GM18907 (cell line): Measurements from ENCODE around the gene CCDC149.

Experiments used
- ATAC-seq: cut with Tn5 transposase; IDR thresholded peaks from one replicate; pipeline ENCODE4 v1.9.1; 2021; ENCODE audit warnings: mild to moderate bottlenecking, moderate library complexity; ENCODE audit not compliant: unreplicated experiment

Gene CCDC149

DNA sequence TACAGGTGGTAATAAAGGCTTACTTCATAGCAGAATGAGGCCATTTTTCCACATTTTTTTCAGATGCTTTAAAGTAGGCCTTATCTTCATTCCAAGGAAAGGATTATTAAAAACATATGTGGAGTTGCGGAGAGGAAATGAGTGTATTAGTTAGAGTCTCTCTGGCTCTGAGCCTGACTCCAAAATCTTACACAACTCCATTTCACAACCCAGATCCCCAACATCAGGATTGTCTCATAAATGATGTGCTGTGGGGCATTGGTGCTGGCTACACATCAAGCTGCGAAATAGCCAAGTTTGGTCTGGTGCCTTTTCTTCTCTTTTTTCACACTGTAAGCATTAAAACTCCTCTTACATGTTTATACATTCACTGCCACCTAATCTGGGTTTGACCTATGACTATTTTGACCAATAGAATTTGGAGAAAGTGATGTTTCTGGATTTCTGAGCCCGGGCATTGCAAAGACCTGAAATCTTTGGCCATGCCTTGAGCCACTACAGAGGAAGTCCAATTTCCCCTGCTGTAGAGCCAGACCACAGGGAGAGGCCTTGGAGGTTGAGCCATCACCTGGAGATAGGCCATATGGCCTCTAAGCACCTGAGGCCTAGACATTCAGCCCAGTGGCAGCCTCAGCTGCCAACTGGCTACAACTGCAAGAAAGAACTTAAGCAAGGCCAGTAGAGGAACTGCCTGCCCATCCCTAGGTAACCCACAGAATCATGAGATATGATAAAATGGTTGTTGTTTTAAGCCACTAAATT lies 134.2 kb downstream of the CCDC149 start:
- ATAC-seq = no peak

DNA sequence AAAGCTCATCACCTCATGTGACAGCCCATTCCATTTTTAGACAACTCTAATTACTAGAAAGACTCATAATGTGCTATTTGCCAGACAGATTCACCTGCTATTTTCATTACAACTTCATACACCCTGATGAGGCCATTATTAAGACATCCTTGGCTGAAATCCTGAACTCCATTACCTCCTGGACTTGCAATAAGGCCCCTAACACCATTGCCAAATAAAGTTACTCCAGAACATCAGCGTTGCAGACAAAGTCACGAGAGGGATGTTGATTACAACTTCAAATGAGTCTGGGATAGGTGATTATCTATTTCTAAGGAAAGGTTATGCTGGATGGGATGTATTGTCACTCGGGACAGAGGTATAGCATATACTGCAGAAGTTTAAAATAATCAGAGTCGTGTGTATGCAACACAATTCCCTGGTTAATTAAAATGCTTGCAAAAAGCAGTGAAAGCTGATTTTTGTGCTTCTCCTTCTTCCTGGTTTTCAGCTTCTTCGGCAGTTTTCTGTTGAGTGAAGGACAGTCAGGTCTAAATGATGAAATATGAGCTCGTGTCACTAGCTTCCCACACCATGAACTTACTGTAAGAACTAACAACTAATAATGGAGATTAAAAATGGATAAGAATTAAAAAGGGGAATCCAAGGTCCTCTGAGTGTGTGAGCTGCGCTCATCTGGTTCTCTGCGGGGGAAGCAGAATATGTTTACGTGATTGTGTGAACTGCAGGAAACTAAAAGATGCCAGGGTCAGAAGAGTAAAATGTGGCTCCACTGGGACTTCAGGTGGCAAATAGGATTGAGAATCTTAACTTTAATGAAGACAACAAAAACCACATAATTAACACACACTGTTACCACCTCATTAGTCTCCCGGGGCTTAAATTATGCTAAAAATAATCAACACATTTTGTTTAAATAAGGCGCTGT lies 135.0 kb downstream of the CCDC149 start:
- ATAC-seq = no peak

DNA sequence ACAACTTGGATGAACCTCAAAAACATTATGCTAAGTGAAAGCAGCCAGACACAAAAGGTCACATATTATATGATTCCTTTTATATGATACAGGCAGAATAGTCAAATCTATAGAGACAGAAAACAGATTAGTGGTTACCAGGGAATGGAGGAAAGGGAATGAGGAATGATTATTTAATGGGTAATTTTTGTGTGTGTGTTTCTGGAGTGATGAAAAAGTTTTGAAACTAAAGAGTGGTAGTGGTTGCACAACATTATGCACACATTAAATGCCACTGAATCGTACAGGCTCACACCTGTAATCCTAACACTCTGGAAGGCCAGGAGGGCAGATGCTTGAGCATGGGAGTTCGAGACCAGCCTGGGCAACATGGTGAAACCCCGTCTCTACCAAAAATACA lies 137.1 kb downstream of the CCDC149 start:
- no peak for ATAC-seq

DNA sequence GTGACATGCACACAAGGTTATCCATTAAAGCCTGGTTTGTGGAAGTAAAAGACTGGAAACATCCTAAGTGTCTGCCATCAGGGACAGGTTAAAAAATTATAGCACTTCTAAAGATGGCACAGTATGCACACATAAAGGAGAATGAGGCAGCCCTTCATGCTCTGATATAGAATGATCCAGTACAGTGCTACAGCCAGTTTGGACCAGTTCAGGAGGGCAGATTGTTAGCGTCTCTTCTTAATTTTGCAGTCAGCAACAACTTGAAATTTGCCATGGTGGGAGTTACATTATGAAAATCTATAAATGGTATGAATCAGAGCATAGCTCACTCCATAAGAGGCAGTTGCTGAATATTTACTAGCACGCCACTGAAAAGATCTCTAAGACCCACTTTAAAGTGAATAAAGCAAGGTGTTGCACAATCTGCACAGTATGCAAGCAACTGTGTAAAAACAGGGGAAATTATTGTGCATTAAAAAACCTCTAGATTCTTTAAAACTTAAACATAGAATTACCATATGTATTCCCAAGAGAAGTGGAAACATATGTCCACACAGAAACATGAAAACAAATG lies 137.7 kb downstream of the CCDC149 start:
- ATAC-seq = no peak

DNA sequence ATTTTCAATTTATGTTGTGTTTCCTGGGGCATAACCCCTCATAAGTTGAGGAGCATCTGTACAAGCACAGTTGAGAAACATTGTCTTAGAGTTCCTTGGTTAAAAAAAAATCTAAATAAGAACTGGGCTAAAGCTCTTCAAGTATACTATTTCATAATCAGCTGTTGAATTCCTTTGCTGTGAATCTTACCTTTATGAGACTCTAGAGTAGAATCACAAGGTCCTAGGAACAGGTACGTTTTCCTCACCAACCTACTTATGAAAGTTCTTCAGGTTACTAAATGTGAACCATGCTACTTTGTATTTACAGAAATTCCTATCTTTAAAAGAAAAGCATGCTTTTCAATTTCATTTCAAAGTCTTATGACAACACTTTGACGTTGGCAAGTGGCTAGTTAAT lies 138.4 kb downstream of the CCDC149 start:
- ATAC-seq = no peak

DNA sequence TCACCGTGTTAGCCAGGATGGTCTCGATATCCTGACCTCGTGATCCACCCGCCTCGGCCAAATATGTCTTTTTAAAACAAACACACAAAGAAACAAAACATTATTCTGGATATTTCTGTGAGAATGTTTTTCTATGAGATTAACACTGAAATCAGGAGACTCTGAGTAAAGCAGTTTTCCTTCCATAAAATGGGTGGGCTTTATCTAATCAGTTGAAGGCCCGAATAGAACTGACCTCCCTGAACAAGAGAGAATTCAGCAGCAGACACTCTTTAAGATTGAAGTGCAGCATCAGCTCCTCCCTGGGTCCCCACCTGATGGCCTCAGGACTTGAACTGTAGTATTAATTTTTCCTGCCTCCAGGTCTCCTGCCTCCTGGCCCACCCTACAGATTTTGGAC lies 139.9 kb downstream of the CCDC149 start:
- no peak for ATAC-seq

DNA sequence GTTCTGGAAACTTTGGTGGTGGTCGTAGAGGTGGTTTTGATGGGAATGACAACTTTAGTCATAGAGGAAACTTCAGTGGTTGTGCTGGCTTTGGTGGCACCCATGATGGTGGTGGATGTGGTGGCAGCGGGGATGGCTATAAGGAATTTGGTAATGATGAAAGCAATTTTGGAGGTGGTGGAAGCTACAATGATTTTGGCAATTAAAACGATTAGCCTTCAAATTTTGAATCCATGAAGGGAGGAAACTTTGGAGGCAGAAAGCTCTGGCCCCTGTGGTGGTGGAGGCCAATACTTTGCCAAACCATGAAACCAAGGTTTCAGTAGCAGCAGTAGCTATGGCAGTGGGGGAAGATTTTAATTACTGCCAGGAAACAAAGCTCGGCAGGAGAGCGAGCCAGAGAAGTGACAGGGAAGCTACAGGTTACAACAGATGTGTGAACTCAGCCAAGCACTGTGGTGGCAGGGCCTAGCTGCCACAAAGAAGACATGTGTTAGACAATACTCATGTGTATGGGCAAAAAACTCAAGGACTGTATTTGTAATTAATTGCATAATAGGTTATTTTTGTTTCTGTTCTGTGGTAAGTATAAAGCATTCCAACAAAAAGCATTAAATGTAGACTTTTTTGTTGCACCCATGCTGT lies 140.7 kb downstream of the CCDC149 start:
- no peak for ATAC-seq

DNA sequence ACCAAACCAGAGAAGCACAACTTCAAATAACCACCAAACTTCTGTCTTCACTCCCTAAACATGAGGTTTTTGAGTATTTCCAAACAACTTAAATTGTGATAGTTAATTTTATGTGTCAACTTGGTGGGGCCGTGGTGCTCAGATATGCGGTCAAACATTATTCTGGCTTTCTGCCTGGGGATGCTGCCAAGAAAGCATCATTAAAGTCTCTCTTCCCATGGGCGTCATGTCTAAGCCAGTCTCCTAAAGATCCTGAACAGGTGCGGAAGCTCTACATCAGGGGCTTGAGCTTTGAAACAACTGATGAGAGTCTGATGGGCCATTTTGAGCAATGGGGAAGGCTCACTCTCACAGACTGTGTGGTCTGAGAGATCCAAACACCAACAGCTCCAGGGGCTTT lies 141.6 kb downstream of the CCDC149 start:
- ATAC-seq = no peak

DNA sequence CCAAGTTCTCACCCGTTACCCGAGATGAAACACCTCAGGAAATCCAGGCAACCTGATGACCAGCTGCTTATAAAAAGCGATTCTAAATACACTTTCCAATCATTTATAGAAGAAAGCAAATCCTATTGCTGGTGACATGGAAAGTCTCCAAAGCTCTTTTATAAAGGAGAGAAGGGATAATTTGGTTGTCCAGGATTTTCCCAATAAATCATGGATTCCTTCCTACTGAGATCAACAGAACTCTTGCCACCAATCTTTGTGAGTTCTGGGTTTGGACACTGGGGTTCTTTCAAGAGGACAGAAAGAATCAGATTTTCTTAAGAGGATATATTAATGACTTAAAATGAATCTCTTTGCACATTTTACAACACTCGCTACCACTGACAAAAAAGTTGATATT lies 142.2 kb downstream of the CCDC149 start:
- no peak for ATAC-seq

DNA sequence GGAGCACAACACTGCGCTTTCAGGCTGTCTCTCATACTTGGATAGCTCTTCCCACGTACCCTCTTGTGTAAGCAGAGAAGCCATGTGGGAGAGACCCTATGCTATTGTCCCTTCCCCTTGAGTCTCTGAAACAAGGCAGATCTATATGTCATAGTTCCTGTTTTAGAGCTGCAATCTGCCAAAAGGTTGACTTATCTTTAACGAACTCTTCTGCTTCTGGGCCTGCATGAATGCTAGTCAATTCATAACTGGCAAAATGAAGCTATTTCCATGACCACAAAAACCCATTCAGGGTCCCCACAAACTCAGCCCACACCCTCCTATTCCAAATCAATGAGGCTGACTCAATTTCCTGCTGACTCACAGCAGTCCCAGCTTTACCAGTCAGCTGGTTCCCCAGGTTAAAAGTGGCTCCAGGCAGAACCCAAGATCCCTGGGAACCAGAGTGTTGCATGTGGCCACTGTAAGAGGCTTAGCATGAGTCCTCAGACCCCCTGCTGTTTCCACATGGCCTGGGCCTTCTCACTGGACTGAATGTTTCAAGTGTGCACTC lies 142.7 kb downstream of the CCDC149 start:
- ATAC-seq = peak; percentile 90

DNA sequence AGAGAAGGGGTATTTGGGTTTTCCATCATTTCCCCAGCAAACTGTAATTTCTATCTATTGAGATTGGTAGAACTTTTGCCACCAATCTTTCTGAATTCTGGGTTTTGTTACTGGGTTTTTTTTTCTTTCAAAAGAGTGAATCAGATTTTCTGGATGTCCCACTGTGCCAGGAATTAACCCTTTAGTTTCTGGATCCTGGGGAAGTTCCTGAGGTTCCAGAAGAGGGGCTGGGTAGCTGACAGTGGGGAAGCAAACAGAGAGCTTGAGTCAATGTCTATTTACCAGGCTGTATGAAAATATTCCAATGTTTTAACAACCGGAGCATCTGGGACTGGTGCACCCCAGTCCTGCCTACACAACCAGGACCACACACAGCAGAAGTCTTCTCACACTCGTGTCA lies 143.3 kb downstream of the CCDC149 start:
- no peak for ATAC-seq

DNA sequence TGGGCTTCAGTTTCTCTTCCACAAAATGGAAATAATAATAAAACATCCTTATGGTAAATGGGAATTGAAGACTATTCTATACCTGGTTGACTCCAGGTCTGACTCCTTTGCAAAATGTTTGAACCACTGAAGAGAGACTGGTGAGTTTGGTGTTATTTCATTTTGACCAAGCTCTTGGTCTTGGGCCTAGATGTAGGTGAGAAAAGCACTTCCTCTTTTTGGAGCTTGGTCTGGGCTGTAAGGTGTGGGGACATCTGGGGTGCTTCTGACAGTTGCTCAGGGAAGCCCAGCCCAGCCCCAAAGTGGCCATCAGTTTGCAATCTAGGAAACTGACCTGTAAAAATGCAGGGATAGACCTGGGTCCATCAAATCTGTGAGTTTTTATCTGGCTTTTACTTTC lies 144.2 kb downstream of the CCDC149 start:
- ATAC-seq = peak; percentile 78

DNA sequence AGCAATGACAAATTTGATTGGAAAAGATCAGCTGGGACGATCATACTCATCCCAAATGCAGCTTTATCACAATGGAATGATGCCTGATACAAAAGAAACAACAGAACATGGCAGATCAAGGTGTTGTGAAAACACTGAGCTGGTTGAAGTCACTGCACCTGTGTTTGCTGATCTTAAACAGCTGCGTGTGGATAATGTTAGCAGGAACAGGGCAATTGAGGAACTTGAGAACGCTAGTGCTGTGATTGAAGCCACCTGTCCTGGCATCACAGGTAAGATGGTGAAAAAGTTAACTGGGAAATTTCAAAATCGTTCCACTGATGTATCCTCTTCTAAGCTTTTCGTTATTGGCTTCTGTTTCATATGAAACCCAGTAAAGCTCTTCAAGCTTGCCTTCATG lies 144.8 kb downstream of the CCDC149 start:
- no peak for ATAC-seq

DNA sequence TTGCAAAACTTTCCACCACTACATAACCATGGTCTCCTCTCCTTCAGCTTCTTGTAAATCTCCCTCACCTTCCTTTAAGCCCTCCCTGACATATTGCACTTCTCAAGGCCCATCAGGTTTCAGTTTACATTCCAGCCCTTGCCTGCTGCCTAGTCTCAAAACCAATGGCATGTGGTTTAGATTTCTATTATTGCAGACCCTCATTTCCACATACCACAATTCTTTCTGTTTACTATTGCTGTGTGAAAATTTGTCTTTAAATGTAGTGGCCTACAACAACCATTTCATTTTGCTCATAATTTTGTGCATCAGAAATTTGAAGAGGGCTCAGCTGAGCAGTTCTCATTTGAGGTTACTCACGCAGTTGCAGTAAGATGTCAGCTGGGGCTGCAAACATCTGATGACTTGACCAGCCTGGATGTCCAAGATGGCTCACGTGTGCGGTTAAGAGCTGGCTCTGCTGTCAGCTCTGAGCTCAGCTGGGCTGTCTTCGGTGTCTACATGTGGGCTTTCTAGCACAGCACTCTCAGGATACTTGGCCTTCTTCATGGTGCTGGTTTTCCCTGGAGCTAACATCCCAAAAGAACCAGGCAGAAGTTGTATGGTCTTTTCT lies 147.4 kb downstream of the CCDC149 start:
- no peak for ATAC-seq

DNA sequence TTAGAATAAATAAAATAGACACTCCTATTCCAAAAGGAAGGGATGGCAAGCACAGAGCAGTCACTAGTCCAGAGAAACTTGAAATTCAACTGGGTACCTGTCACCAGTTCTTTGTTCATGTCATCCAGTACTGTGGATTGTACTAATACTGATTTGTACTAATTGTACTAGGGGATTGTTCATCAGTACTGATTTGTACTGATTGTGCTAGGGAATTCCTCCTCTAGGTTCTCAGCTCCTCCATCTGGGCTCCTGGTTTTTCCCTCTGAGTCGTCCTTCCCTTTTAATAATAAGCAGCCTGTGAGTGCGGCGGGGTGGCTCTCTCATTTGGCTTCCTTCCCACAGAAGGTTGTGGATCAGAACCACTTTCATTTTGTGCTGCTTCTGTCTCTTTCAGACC lies 148.5 kb downstream of the CCDC149 start:
- no peak for ATAC-seq

DNA sequence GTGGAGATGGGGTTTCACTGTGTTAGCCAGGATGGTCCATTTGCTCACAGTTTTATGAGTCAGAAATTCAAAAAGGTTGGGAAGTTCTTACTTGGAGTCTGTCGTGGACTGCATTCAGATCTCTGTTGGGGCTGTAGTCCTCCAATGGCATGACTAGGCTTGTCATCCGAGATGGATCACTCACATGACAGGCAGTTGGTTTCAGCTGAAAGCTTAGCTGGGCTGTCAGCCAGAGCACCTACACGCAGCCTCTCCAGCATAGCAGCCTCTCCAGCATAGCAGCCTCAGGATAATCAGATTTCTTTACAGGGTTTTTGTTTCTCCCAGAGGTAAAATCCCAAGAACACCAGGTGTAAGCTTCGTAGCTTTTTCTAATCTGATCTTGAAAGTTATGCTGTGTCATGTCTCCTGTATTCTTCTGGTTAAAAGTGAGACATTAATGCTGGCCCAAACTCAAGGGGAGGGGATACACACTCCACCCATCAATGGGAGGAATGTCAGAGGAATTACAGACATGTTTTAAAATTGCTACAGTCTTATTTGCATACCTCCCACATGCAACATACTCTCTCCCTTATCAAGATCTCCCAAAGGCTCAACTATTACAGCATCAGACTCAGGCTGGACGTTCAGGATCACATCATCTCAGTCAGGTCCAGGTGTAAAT lies 149.1 kb downstream of the CCDC149 start:
- ATAC-seq = no peak
